Measurements from ENCODE around the gene TUBGCP6.
A peak's percentile ranks its signal among the peaks of the same experiment; 100 is the strongest.

TUBGCP6 gene

GRCh38 chr22:50264104-50264745 lies 19.4 kb upstream of the TUBGCP6 start:
- DNase-seq (ENCODE audit: low read depth) = no peak

GRCh38 chr22:50262973-50263617 lies 18.3 kb upstream of the TUBGCP6 start:
- no peak for DNase-seq (ENCODE audit: low read depth)

GRCh38 chr22:50262460-50262911 lies 17.7 kb upstream of the TUBGCP6 start:
- DNase-seq (ENCODE audit: low read depth) = no peak

- DNase-seq (ENCODE audit: low read depth) = no peak
Observed at GRCh38 chr22:50261615-50262459, 17.0 kb upstream of the TUBGCP6 start, which contains the start of gene MAPK12. Gene MAPK12, minus strand, starts transcription at chr22:50261683. Its CDS starts 174 bp downstream, at chr22:50261509.

- DNase-seq (ENCODE audit: low read depth) = no peak
Observed at GRCh38 chr22:50260801-50261614, 16.2 kb upstream of the TUBGCP6 start.

- no peak for DNase-seq (ENCODE audit: low read depth)
Observed at GRCh38 chr22:50260434-50260800, 15.6 kb upstream of the TUBGCP6 start.

GRCh38 chr22:50259302-50259701 lies 14.5 kb upstream of the TUBGCP6 start:
- no peak for DNase-seq (ENCODE audit: low read depth)

- no peak for DNase-seq (ENCODE audit: low read depth)
Observed at GRCh38 chr22:50258361-50259292, 13.8 kb upstream of the TUBGCP6 start.

- DNase-seq (ENCODE audit: low read depth) = no peak
Observed at GRCh38 chr22:50257451-50258360, 12.9 kb upstream of the TUBGCP6 start.

GRCh38 chr22:50257041-50257440 lies 12.2 kb upstream of the TUBGCP6 start:
- DNase-seq (ENCODE audit: low read depth) = no peak

GRCh38 chr22:50256258-50256862 lies 11.5 kb upstream of the TUBGCP6 start:
- no peak for DNase-seq (ENCODE audit: low read depth)

GRCh38 chr22:50255607-50256006 lies 10.8 kb upstream of the TUBGCP6 start:
- DNase-seq (ENCODE audit: low read depth) = no peak

- no peak for DNase-seq (ENCODE audit: low read depth)
Observed at GRCh38 chr22:50255099-50255498, 10.3 kb upstream of the TUBGCP6 start.

- no peak for DNase-seq (ENCODE audit: low read depth)
Observed at GRCh38 chr22:50253941-50254340, 9.1 kb upstream of the TUBGCP6 start.

GRCh38 chr22:50253046-50253915 lies 8.5 kb upstream of the TUBGCP6 start:
- DNase-seq (ENCODE audit: low read depth) = no peak

GRCh38 chr22:50252082-50253045 lies 7.5 kb upstream of the TUBGCP6 start:
- peak; percentile 64 for DNase-seq (ENCODE audit: low read depth)

- no peak for DNase-seq (ENCODE audit: low read depth)
Observed at GRCh38 chr22:50251477-50252081, 6.8 kb upstream of the TUBGCP6 start.

Data from activated T-cell treated with anti-CD3 and anti-CD28 coated beads for 1 hour (primary cell).